Measurements from ENCODE around the gene LINGO4.

LINGO4 gene

GRCh38 chr1:151805066-151805820 lies at the start of gene LINGO4:
TSS of gene LINGO4 (minus strand) at chr1:151805419. CDS start at chr1:151802704, 2,715 bp downstream.
- no peaks in the 10 kb centered on the region for H4K20me1 ChIP-seq (ENCODE audit: insufficient read depth)
- H3K4me2 ChIP-seq, result no peak within 1 kb of the TSS
- peaks cover 30% of the 10 kb centered on the region; the same call in 1 of the 2 replicates for H3K27me3 ChIP-seq (ENCODE audit: insufficient read depth, low read depth)
- no peaks in the 10 kb centered on the region for H3K4me1 ChIP-seq (ENCODE audit: low read depth, poor library complexity, severe bottlenecking)
- no peak within 1 kb of the TSS for H2AFZ ChIP-seq (ENCODE audit: low read depth)
- no peak within 1 kb of the TSS for H3K9ac ChIP-seq
- H3K36me3 ChIP-seq (ENCODE audit: insufficient read depth), result no peaks in the 10 kb centered on the region
- TF ChIP-seq, protein P1, sequence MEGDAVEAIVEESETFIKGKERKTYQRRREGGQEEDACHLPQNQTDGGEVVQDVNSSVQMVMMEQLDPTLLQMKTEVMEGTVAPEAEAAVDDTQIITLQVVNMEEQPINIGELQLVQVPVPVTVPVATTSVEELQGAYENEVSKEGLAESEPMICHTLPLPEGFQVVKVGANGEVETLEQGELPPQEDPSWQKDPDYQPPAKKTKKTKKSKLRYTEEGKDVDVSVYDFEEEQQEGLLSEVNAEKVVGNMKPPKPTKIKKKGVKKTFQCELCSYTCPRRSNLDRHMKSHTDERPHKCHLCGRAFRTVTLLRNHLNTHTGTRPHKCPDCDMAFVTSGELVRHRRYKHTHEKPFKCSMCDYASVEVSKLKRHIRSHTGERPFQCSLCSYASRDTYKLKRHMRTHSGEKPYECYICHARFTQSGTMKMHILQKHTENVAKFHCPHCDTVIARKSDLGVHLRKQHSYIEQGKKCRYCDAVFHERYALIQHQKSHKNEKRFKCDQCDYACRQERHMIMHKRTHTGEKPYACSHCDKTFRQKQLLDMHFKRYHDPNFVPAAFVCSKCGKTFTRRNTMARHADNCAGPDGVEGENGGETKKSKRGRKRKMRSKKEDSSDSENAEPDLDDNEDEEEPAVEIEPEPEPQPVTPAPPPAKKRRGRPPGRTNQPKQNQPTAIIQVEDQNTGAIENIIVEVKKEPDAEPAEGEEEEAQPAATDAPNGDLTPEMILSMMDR (conservative IDR thresholded peaks at IDR 0.05; ENCODE audit: low read depth, low read length), result no peak
- H3K79me2 ChIP-seq (ENCODE audit: insufficient read depth, low read depth), result no peaks in the 10 kb centered on the region
- H3K4me3 ChIP-seq (IDR thresholded peaks at IDR 0.05; ENCODE audit: insufficient read depth, low read depth, low read length), result no peak within 1 kb of the TSS
- no peak within 1 kb of the TSS for H3K27ac ChIP-seq

DNA sequence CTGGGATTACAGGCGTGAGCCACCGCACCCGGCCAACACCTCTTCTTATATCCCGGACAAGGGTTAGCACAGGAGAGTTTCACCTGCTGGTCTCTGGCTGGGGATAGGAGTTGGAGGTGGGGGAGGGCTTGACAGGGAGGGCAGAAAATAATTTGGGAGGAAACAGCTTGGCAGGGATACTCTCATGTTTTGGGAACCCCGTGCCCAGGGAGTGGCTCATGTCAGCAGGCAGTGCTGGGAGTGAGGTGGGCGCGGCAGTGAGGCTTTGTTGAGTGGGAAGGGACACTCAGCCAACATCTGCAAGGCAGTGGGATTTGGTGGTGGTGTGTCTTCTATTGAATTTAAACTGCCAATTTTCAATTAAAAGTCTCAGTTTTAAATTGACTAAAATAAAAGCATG lies 49.4 kb upstream of the LINGO4 start:
- Histone ChIP-seq H3K9ac (no peak overlapping the region), H3K27ac (no peak overlapping the region), H4K20me1 (ENCODE audit: insufficient read depth) (no peaks in the 10 kb centered on the region), H2AFZ (ENCODE audit: low read depth) (no peak overlapping the region), H3K27me3 (ENCODE audit: insufficient read depth, low read depth) (no peaks in the 10 kb centered on the region; the same call in 1 of the 2 replicates), H3K4me3 (IDR thresholded peaks at IDR 0.05; ENCODE audit: insufficient read depth, low read depth, low read length) (no peak overlapping the region), H3K4me2 (no peak overlapping the region), H3K4me1 (ENCODE audit: low read depth, poor library complexity, severe bottlenecking) (no peaks in the 10 kb centered on the region), H3K36me3 (ENCODE audit: insufficient read depth) (no peaks in the 10 kb centered on the region), H3K79me2 (ENCODE audit: insufficient read depth, low read depth) (no peaks in the 10 kb centered on the region)
- TF ChIP-seq, protein P1 (conservative IDR thresholded peaks at IDR 0.05; ENCODE audit: low read depth, low read length), result no peak

GRCh38 chr1:151853411-151853943 lies 48.3 kb upstream of the LINGO4 start, which contains the start of gene THEM5:
TSS of gene THEM5 (minus strand) at chr1:151853712. CDS start at chr1:151853565, 147 bp downstream.
- no peaks in the 10 kb centered on the region for H3K36me3 ChIP-seq (ENCODE audit: insufficient read depth)
- no peak within 1 kb of the TSS for H3K27ac ChIP-seq
- no peak within 1 kb of the TSS for H3K9ac ChIP-seq
- H3K4me2 ChIP-seq, result no peak within 1 kb of the TSS
- no peaks in the 10 kb centered on the region; the same call in 1 of the 2 replicates for H3K27me3 ChIP-seq (ENCODE audit: insufficient read depth, low read depth)
- H3K4me1 ChIP-seq (ENCODE audit: low read depth, poor library complexity, severe bottlenecking), result no peaks in the 10 kb centered on the region
- TF ChIP-seq, protein P1 (conservative IDR thresholded peaks at IDR 0.05; ENCODE audit: low read depth, low read length), result no peak
- no peak within 1 kb of the TSS for H2AFZ ChIP-seq (ENCODE audit: low read depth)
- no peaks in the 10 kb centered on the region for H3K79me2 ChIP-seq (ENCODE audit: insufficient read depth, low read depth)
- no peak within 1 kb of the TSS for H3K4me3 ChIP-seq (IDR thresholded peaks at IDR 0.05; ENCODE audit: insufficient read depth, low read depth, low read length)
- H4K20me1 ChIP-seq (ENCODE audit: insufficient read depth), result no peaks in the 10 kb centered on the region

DNA sequence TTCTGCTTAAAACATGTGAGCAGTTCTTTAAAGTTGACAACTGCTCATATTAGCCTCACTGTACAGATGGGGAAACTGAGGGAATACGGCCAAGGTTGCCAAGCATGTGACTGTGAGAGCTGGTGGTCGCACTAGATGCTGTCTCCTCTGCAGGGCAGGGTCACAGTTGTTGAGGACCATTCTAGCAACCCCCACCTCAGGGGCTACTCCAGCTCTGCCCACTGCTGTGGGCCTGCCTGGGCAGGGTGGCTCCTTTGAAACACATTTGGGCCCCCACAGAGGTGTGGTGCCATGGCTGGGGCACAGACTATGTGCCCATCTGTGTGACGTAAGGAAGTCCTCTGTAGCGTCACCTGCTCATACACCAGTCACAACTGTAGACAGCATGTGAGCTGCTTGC lies 47.5 kb upstream of the LINGO4 start:
- Histone ChIP-seq H3K27ac (no peak overlapping the region), H3K4me1 (ENCODE audit: low read depth, poor library complexity, severe bottlenecking) (no peaks in the 10 kb centered on the region), H3K4me3 (IDR thresholded peaks at IDR 0.05; ENCODE audit: insufficient read depth, low read depth, low read length) (no peak overlapping the region), H4K20me1 (ENCODE audit: insufficient read depth) (no peaks in the 10 kb centered on the region), H3K79me2 (ENCODE audit: insufficient read depth, low read depth) (no peaks in the 10 kb centered on the region), H3K9ac (no peak overlapping the region), H3K36me3 (ENCODE audit: insufficient read depth) (no peaks in the 10 kb centered on the region), H3K4me2 (no peak overlapping the region), H3K27me3 (ENCODE audit: insufficient read depth, low read depth) (no peaks in the 10 kb centered on the region; the same call in 1 of the 2 replicates), H2AFZ (ENCODE audit: low read depth) (no peak overlapping the region)
- TF ChIP-seq, protein P1 (conservative IDR thresholded peaks at IDR 0.05; ENCODE audit: low read depth, low read length), result no peak

Measured in KMS-11 (cell line).